Cardiac fibroblast (primary cell): ENCODE results near the gene IQCH.

Source experiments
- DNase-seq, 2 donors: peaks; one replicate each; pipeline versions ENCODE4 v3.0.0 to v3.0.0-alpha.2; 2010; ENCODE audit warnings: low read depth in 2 of 2
- H3K4me3 ChIP-seq, 2 donors: replicated peaks in 1 of 2; 1 replicate in 1 of 2; 2 replicates in 1 of 2; pipeline ENCODE4 v1.5.1; 2011; ENCODE audit warnings: low read depth in 2 of 2, low read length in 2 of 2, mild to moderate bottlenecking in 2 of 2, moderate library complexity in 1 of 2
- CTCF ChIP-seq: IDR thresholded peaks from one replicate; pipeline ENCODE4 v1.5.1; 2011; ENCODE audit warnings: low read depth, mild to moderate bottlenecking, low read length, inconsistent platforms

The IQCH gene

DNA sequence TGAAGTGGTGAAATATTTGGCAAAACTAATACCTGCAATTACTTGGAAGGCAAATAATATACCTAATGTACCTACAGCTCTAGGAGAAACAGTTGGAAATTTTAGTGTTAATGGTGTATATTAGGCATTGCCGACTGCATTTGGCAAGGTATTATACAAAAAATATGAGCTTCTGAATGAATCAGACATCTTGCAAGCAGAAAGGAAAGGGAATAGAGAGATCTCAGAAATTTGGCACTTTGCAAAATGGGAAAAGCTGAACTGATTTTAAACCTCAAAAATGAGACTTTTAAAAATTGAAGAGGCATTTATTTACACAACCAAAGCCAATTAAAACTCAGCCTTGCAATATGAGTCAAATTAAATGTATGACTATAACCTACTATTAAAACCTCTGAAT is 226.2 kb downstream of the IQCH start:
- TF ChIP-seq CTCF: no peak
- H3K4me3 ChIP-seq: no peak overlapping the region
- DNase-seq: no peak

DNA sequence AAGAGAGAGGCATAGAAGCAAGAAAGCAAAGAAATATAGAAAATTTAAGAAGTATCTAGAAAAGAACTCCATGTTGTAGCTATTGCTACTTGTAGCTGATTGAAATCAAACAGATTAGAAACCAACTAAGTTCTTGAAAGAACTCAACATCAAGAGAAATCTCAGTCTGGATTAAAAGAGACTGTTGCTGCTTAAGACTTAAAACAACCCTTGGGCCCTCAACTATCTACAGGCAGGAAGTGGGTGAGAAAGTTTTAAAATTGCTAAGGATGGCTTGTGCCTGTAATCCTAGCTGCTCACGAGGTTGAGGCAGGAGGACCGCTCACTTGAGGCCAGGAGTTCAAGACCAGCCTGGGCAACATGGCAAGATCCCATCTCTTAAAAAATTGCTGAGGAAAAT is 227.1 kb downstream of the IQCH start:
- DNase-seq: no peak
- H3K4me3 ChIP-seq: no peak overlapping the region
- no peak for TF ChIP-seq CTCF

DNA sequence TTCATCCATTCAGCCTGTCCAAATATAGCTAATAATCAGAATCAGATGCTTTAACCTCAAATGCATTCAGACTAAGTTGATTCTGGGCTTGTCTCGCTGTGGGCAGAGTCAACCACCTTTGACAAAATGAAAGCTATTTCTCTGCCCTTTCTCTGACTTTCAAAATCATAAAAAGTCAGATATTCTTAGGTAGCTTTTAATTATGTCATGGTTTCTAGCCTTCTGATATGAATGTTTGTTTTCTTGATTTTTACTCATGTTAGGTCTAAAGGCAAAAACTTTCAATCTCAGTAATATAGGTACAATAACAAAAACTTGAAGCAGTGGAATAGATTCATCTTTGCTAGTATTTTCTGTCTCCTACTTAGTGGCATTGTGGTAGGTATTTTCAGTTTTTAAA is 241.0 kb downstream of the IQCH start:
- DNase-seq: no peak
- no peak for TF ChIP-seq CTCF
- no peak overlapping the region for H3K4me3 ChIP-seq

GRCh38 chr15:67501177-67501835 is 246.7 kb downstream of the IQCH start:
- H3K4me3 ChIP-seq: no peak overlapping the region
- peak; percentile 22 for TF ChIP-seq CTCF
- peak; percentile 57 to 60 for DNase-seq

GRCh38 chr15:67501836-67502461 is 247.4 kb downstream of the IQCH start:
- no peak for TF ChIP-seq CTCF
- DNase-seq: no peak
- H3K4me3 ChIP-seq: no peak overlapping the region

- TF ChIP-seq CTCF: no peak
- DNase-seq: no peak
- no peak overlapping the region for H3K4me3 ChIP-seq
These were observed 249.5 kb downstream of the IQCH start for GRCh38 chr15:67504056-67504455.

GRCh38 chr15:67504796-67505195 is 250.2 kb downstream of the IQCH start:
- H3K4me3 ChIP-seq: no peak overlapping the region
- no peak for DNase-seq
- no peak for TF ChIP-seq CTCF
